A673 (cell line): ENCODE measurements around the gene PSTPIP2. TPM values are rescaled to one million over a fixed set of nuclear protein-coding genes. Genes with fewer than 3 reads are reported as not detected.

Experiments used
- BruUV-seq: library from RNA; stranded (reverse); fragments of 400-500 nt; replicated peaks from 2 replicates; lab custom pipeline; 2021; lab: Mats Ljungman, UMichigan
- CTCF ChIA-PET: fragments of 300-600 bp; sonication (Branson Sonifier 250); formaldehyde crosslinking; loops from one replicate; lab custom pipeline; 2022; ENCODE audit warnings: antibody characterized with exemption; lab: Charles Lee
- POLR2A ChIA-PET: fragments of 300-600 bp; sonication (Branson Sonifier 250); formaldehyde crosslinking; loops from one replicate; lab custom pipeline; 2022; ENCODE audit warnings: antibody characterized with exemption; ENCODE audit not compliant: low non-redundant PET; lab: Charles Lee
- DNase-seq: peaks from one replicate; pipeline ENCODE4 v3.0.0-alpha.2; 2015; ENCODE audit warnings: low spot score
- H3K27ac ChIP-seq: fragments of 200-600 bp; sonication (generic); 2 replicates; pipeline ENCODE4 v1.5.1; 2016; ENCODE audit warnings: mixed run types, low read depth, mild to moderate bottlenecking, mixed read lengths, antibody characterized with exemption, low read length; ENCODE audit not compliant: poor library complexity, severe bottlenecking
- H3K27me3 ChIP-seq: fragments of 200-600 bp; sonication (generic); replicated peaks from 2 replicates; pipeline ENCODE4 v1.6.1; 2017; ENCODE audit warnings: mixed run types, low read depth, mild to moderate bottlenecking, mixed read lengths, antibody characterized with exemption, low read length; ENCODE audit not compliant: insufficient read depth, poor library complexity
- H3K36me3 ChIP-seq: fragments of 200-600 bp; sonication (generic); 2 replicates; pipeline ENCODE4 v1.6.1; 2016; ENCODE audit warnings: mixed run types, mild to moderate bottlenecking, mixed read lengths, antibody characterized with exemption, low read length; ENCODE audit not compliant: insufficient read depth, poor library complexity, severe bottlenecking
- H3K4me1 ChIP-seq: fragments of 200-600 bp; sonication (generic); 2 replicates; pipeline ENCODE4 v1.6.1; 2017; ENCODE audit warnings: mixed run types, mild to moderate bottlenecking, mixed read lengths, antibody characterized with exemption, low read length; ENCODE audit not compliant: insufficient read depth, poor library complexity, severe bottlenecking
- H3K4me3 ChIP-seq: fragments of 200-600 bp; sonication (generic); 2 replicates; pipeline ENCODE4 v1.5.1; 2016; ENCODE audit warnings: low read depth, mixed run types, mild to moderate bottlenecking, mixed read lengths, low read length; ENCODE audit not compliant: poor library complexity, severe bottlenecking
- H3K9me3 ChIP-seq: fragments of 200-600 bp; sonication (generic); 2 replicates; pipeline ENCODE4 v1.6.1; 2016; ENCODE audit warnings: mixed run types, low read depth, mild to moderate bottlenecking, mixed read lengths, antibody characterized with exemption, low read length; ENCODE audit not compliant: poor library complexity, severe bottlenecking
- CTCF ChIP-seq: fragments of 300-800, 200-600 bp; sonication (generic); conservative IDR thresholded peaks from 2 replicates; pipeline ENCODE4 v1.5.1; 2017; ENCODE audit warnings: low read depth, mild to moderate bottlenecking, antibody characterized with exemption, low read length, moderate library complexity, mixed read lengths
- EZH2 ChIP-seq: fragments of 200-600 bp; sonication (generic); IDR thresholded peaks from 2 replicates; pipeline ENCODE4 v1.6.1; 2017; ENCODE audit warnings: borderline replicate concordance, low read depth, mild to moderate bottlenecking, mixed read lengths, antibody characterized with exemption, low read length; ENCODE audit not compliant: poor library complexity, severe bottlenecking
- intact Hi-C: fragments of 100-400 bp; cut with micrococcal nuclease; formaldehyde crosslinking; loops from one replicate; pipeline ENCODE4 v1.10.0; 2022; ENCODE audit not compliant: unreplicated experiment
- total RNA-seq: library from RNA; stranded (reverse); gene quantifications from 2 replicates; pipeline ENCODE4 v1.2.3, GENCODE V29; 2021

PSTPIP2 gene
- total RNA-seq, 1 experiment from 2014 or later = 5.7 TPM

- Histone ChIP-seq H3K4me1 (no peaks in the 10 kb centered on the region), H3K9me3 (no peaks in the 10 kb centered on the region), H3K36me3 (no peaks in the 10 kb centered on the region), H3K27ac (no peak overlapping the region), H3K4me3 (no peak overlapping the region), H3K27me3 (no peaks in the 10 kb centered on the region)
- intact Hi-C loops = no loop called here
- CTCF ChIA-PET = no interaction called here
- no peak for DNase-seq
- TF ChIP-seq EZH2 = no peak
- TF ChIP-seq CTCF = no peak
- no TSS peak for BruUV-seq
- POLR2A ChIA-PET = no interaction called here
Observed at GRCh38 chr18:45991788-45992187, 80.3 kb downstream of the PSTPIP2 start.

- ChIA-PET POLR2A (no interaction called here), CTCF (no interaction called here)
- Histone ChIP-seq H3K4me3 (no peak overlapping the region), H3K9me3 (no peaks in the 10 kb centered on the region), H3K27me3 (no peaks in the 10 kb centered on the region), H3K27ac (no peak overlapping the region), H3K4me1 (no peaks in the 10 kb centered on the region), H3K36me3 (no peaks in the 10 kb centered on the region)
- no peak for TF ChIP-seq CTCF
- no peak for TF ChIP-seq EZH2
- intact Hi-C loops = no loop called here
- no TSS peak for BruUV-seq
- no peak for DNase-seq
Observed at GRCh38 chr18:45984546-45985235, 87.4 kb downstream of the PSTPIP2 start.

- Histone ChIP-seq H3K27ac (no peak overlapping the region), H3K4me3 (no peak overlapping the region), H3K36me3 (no peaks in the 10 kb centered on the region), H3K4me1 (no peaks in the 10 kb centered on the region), H3K9me3 (no peaks in the 10 kb centered on the region), H3K27me3 (no peaks in the 10 kb centered on the region)
- TF ChIP-seq CTCF (no peak), EZH2 (no peak)
- DNase-seq = no peak
- BruUV-seq = no TSS peak
- ChIA-PET POLR2A (no interaction called here), CTCF (no interaction called here)
- intact Hi-C loops = no loop called here
Observed at GRCh38 chr18:45981821-45982220, 90.2 kb downstream of the PSTPIP2 start.
